Activated CD8-positive, alpha-beta memory T cell treated with anti-CD3 and anti-CD28 coated beads for 1 hour (primary cell): ENCODE data around the gene G3BP2.
A peak's percentile ranks its signal among the peaks of the same experiment; 100 is the strongest.

Experiments
- DNase-seq, 2 donors: peaks; one replicate each; pipeline ENCODE4 v3.0.0-alpha.2; 2020; ENCODE audit warnings: low read depth in 1 of 2; ENCODE audit errors: extremely low read depth in 1 of 2

G3BP2 gene

GRCh38 chr4:75644095-75644494 lies 29.1 kb downstream of the G3BP2 start:
- no peak for DNase-seq

- no peak for DNase-seq
These were observed 29.6 kb downstream of the G3BP2 start for GRCh38 chr4:75643651-75644050.

- no peak for DNase-seq
These were observed 34.0 kb downstream of the G3BP2 start for GRCh38 chr4:75639124-75639695.

GRCh38 chr4:75637827-75638226 lies 35.4 kb downstream of the G3BP2 start:
- no peak for DNase-seq

- no peak for DNase-seq
These were observed 36.0 kb downstream of the G3BP2 start for GRCh38 chr4:75637176-75637575.

GRCh38 chr4:75634951-75635350 lies 38.3 kb downstream of the G3BP2 start:
- DNase-seq: no peak

GRCh38 chr4:75634281-75634680 lies 38.9 kb downstream of the G3BP2 start:
- no peak for DNase-seq

- DNase-seq: no peak
These were observed 39.4 kb downstream of the G3BP2 start for GRCh38 chr4:75633846-75634245.

- no peak for DNase-seq
These were observed 42.3 kb downstream of the G3BP2 start for GRCh38 chr4:75630937-75631329.

GRCh38 chr4:75630174-75630936 lies 42.9 kb downstream of the G3BP2 start, which contains the start of gene CDKL2:
Gene CDKL2 (minus strand): TSS chr4:75630528. CDS start chr4:75625988, 4,540 bp downstream.
- peak; percentile 85 to 89 for DNase-seq

GRCh38 chr4:75629239-75629638 lies 44.0 kb downstream of the G3BP2 start:
- DNase-seq: no peak

- DNase-seq: no peak
These were observed 50.2 kb downstream of the G3BP2 start for GRCh38 chr4:75623026-75623425.

- DNase-seq: no peak
These were observed 51.5 kb downstream of the G3BP2 start for GRCh38 chr4:75621715-75622114.

- no peak for DNase-seq
These were observed 60.9 kb downstream of the G3BP2 start for GRCh38 chr4:75612306-75612705.

GRCh38 chr4:75605928-75606327 lies 67.3 kb downstream of the G3BP2 start:
- DNase-seq: no peak

- no peak for DNase-seq
These were observed 73.6 kb downstream of the G3BP2 start for GRCh38 chr4:75599647-75600046.

GRCh38 chr4:75598390-75598789 lies 74.8 kb downstream of the G3BP2 start:
- no peak for DNase-seq

GRCh38 chr4:75596061-75596460 lies 77.2 kb downstream of the G3BP2 start:
- no peak for DNase-seq

GRCh38 chr4:75593393-75593792 lies 79.8 kb downstream of the G3BP2 start:
- no peak for DNase-seq
